Adrenal gland (tissue), 12 donors: Measurements from ENCODE around the gene TAAR1. TPM values are rescaled to one million over a fixed set of nuclear protein-coding genes. Genes with fewer than 3 reads are reported as not detected.
"Not testable (repeated sequence)": the region's sequence is repeated elsewhere in the genome, so short reads cannot be mapped to it uniquely, and the experiment has no call there.

Experiments
- DNase-seq, 7 donors: peaks; one replicate each; pipeline ENCODE4 v3.0.0-alpha.2; 2019 to 2020
- H3K27ac ChIP-seq, 5 donors: fragments of 200-600 bp; sonication (generic) in 4 of 5; 1 replicate in 3 of 5; 2 replicates in 2 of 5; pipeline versions ENCODE4 v1.5.1 to v1.8.0; 2016 to 2020; ENCODE audit warnings: mild to moderate bottlenecking in 1 of 5
- H3K27me3 ChIP-seq: fragments of 200-600 bp; 2 replicates; pipeline ENCODE4 v1.8.0; 2021
- H3K36me3 ChIP-seq, 2 donors: fragments of 200-600 bp; replicated peaks in 1 of 2; 1 replicate in 1 of 2; 2 replicates in 1 of 2; pipeline versions ENCODE4 v1.5.1 to v1.8.0; 2018 to 2022
- H3K4me1 ChIP-seq, 2 donors: fragments of 200-600 bp; replicated peaks in 1 of 2; 1 replicate in 1 of 2; 2 replicates in 1 of 2; pipeline versions ENCODE4 v1.5.1 to v1.8.0; 2018 to 2021
- H3K4me3 ChIP-seq, 4 donors: fragments of 200-600 bp; sonication (generic) in 3 of 4; one replicate each; pipeline ENCODE4 v1.5.1; 2016 to 2018
- H3K9me3 ChIP-seq, 3 donors: fragments of 200-600 bp; sonication (generic) in 1 of 3; replicated peaks in 1 of 3; 1 replicate in 2 of 3; 2 replicates in 1 of 3; pipeline versions ENCODE4 v1.5.1 to v1.8.0; 2016 to 2021
- POLR2A ChIP-seq, 2 donors: fragments of 450-650 bp; IDR thresholded peaks; one replicate each; pipeline ENCODE4 v1.6.1; 2017; ENCODE audit warnings: antibody characterized with exemption in 2 of 2, mild to moderate bottlenecking in 2 of 2, moderate library complexity in 1 of 2
- WGBS, 4 donors: extraction: QIAGEN DNeasy Blood & Tissue Kit in 2 of 4; methylation state at CpG; one replicate each; pipeline versions ENCODE4 v1.1.5 to v1.1.7; 2013 to 2017; 5-methylcytosine and 5-hydroxymethylcytosine counted together
- intact Hi-C, 2 donors: fragments of 100-400 bp; cut with DNase I; formaldehyde crosslinking; loops; one replicate each; pipeline versions ENCODE4 v1.14.1 to v1.15.0; 2022 to 2023
- polyA plus RNA-seq, 3 donors: library from polyadenylated mRNA; stranded (reverse); fragments of 200-250 nt in 2 of 3; fragments of 350-450 nt in 1 of 3; fragmentation: Illumina TruSeq in 1 of 3; extraction: RNeasy Lipid Tissue Mini Kit (QIAGEN cat#74804) in 1 of 3; gene quantifications; one replicate each; pipeline ENCODE4 v1.2.3, GENCODE V29; 2013 to 2014
- total RNA-seq, 9 donors: library from RNA; depleted of rRNA in 4 of 9; stranded (reverse); fragments of >200 nt in 4 of 9; fragments of 120-200 nt in 1 of 9; fragmentation: NEBNext Ultra II Directional in 1 of 9; extraction: Animal tissue kit (Norgen Biotek cat#: 25700) in 1 of 9; gene quantifications; one replicate each; pipeline versions ENCODE4 v1.1.0 to v1.2.4, GENCODE V29; 2013 to 2023
- TF ChIP-seq, protein P1 (sequence below), 6 experiments: fragments of 450-650 bp in 4 of 6; fragments of 200-600 bp in 2 of 6; sonication (generic) in 1 of 6; IDR thresholded peaks; 1 replicate in 5 of 6; 2 replicates in 1 of 6; pipeline versions ENCODE4 v1.5.1 to v1.8.0; 2016 to 2021; ENCODE audit warnings: antibody characterized with exemption in 6 of 6, mild to moderate bottlenecking in 2 of 6, moderate library complexity in 1 of 6
- donor health status: healthy with polysubstance abuse.
- donor health status: Bipolar disorder and iron deficiency.
- donor health status: DM: yes; HTN: yes; CAD: no.
- donor health status: DM: no; HTN: no; CAD: no.
- donor health status: DM: no; HTN: no; CAD: no.
- donor health status: DM: yes; HTN: yes; CAD: no.

The TAAR1 gene
- total and polyA plus RNA-seq, 12 donors, result not detected

- no peaks in the 10 kb centered on the region for H3K36me3 ChIP-seq
- DNase-seq, result no peak
- no peak overlapping the region for H3K4me3 ChIP-seq
- no peaks in the 10 kb centered on the region for H3K9me3 ChIP-seq
- no peaks in the 10 kb centered on the region for H3K27me3 ChIP-seq
- H3K27ac ChIP-seq, result no peak overlapping the region
- WGBS, 4 donors, result 64 to 76% (median 71%) methylated on average over 1 of the region's 1 CpG
- H3K4me1 ChIP-seq, result no peaks in the 10 kb centered on the region
- TF ChIP-seq, protein P1, sequence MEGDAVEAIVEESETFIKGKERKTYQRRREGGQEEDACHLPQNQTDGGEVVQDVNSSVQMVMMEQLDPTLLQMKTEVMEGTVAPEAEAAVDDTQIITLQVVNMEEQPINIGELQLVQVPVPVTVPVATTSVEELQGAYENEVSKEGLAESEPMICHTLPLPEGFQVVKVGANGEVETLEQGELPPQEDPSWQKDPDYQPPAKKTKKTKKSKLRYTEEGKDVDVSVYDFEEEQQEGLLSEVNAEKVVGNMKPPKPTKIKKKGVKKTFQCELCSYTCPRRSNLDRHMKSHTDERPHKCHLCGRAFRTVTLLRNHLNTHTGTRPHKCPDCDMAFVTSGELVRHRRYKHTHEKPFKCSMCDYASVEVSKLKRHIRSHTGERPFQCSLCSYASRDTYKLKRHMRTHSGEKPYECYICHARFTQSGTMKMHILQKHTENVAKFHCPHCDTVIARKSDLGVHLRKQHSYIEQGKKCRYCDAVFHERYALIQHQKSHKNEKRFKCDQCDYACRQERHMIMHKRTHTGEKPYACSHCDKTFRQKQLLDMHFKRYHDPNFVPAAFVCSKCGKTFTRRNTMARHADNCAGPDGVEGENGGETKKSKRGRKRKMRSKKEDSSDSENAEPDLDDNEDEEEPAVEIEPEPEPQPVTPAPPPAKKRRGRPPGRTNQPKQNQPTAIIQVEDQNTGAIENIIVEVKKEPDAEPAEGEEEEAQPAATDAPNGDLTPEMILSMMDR (IDR thresholded peaks at IDR 0.05), result no peak
- TF ChIP-seq POLR2A (IDR thresholded peaks at IDR 0.05), result no peak
- intact Hi-C loops, result no loop called here
Observed at GRCh38 chr6:132650429-132650828, 8.6 kb downstream of the TAAR1 start.

GRCh38 chr6:132648828-132649227, 10.2 kb downstream of the TAAR1 start:
- WGBS, 4 donors, result 43 to 68% (median 57%) methylated on average over 2 of the region's 2 CpGs

DNA sequence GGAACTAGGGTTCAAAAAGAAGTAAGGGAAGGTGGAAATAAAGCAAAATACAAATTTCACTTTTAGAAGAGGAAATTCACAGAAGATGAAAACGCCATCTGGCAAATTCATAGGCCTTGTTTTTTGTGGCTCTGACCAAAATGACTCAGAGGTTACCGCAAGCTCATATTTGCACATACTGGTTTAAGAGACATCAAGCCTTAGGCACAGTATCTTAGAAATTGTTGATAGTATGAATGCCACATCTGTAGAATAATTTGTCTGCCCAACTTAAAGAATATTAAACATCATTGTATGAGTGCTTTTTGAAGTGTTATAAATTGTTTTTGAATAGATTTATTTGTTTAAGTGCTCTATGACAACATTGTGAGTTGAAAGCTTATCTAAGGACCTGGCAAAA, 10.6 kb downstream of the TAAR1 start:
- H3K27ac ChIP-seq, result no peak overlapping the region
- no peak overlapping the region for H3K4me3 ChIP-seq
- DNase-seq, result no peak
- no peaks in the 10 kb centered on the region for H3K36me3 ChIP-seq
- no peaks in the 10 kb centered on the region for H3K9me3 ChIP-seq
- H3K4me1 ChIP-seq, result no peaks in the 10 kb centered on the region
- TF ChIP-seq, protein P1 (IDR thresholded peaks at IDR 0.05), result no peak
- TF ChIP-seq POLR2A (IDR thresholded peaks at IDR 0.05), result no peak
- no peaks in the 10 kb centered on the region for H3K27me3 ChIP-seq
- intact Hi-C loops, result no loop called here
- 58 to 66% (median 64%) methylated on average over 2 of the region's 2 CpGs for WGBS, 4 donors

More at GRCh38 chr6:132648828-132649227, 10.2 kb downstream of the TAAR1 start:
- Histone ChIP-seq H3K27ac (no peak overlapping the region), H3K9me3 (no peaks in the 10 kb centered on the region), H3K27me3 (no peaks in the 10 kb centered on the region), H3K4me1 (no peaks in the 10 kb centered on the region), H3K4me3 (no peak overlapping the region), H3K36me3 (no peaks in the 10 kb centered on the region)
- TF ChIP-seq, protein P1 (IDR thresholded peaks at IDR 0.05), result no peak
- TF ChIP-seq POLR2A (IDR thresholded peaks at IDR 0.05), result no peak
- DNase-seq, result no peak
- intact Hi-C loops, result no loop called here

- H3K36me3 ChIP-seq, result no peaks in the 10 kb centered on the region
- no peak for DNase-seq
- intact Hi-C loops, result no loop called here
- 71 to 82% (median 78%) methylated on average over 3 of the region's 3 CpGs for WGBS, 4 donors
- H3K27ac ChIP-seq, result no peak overlapping the region
- no peak overlapping the region for H3K4me3 ChIP-seq
- no peaks in the 10 kb centered on the region for H3K4me1 ChIP-seq
- TF ChIP-seq, protein P1 (IDR thresholded peaks at IDR 0.05), result no peak
- no peak for TF ChIP-seq POLR2A (IDR thresholded peaks at IDR 0.05)
- no peaks in the 10 kb centered on the region for H3K9me3 ChIP-seq
- H3K27me3 ChIP-seq, result no peaks in the 10 kb centered on the region
Observed at GRCh38 chr6:132643547-132643946, 15.4 kb downstream of the TAAR1 start.

DNA sequence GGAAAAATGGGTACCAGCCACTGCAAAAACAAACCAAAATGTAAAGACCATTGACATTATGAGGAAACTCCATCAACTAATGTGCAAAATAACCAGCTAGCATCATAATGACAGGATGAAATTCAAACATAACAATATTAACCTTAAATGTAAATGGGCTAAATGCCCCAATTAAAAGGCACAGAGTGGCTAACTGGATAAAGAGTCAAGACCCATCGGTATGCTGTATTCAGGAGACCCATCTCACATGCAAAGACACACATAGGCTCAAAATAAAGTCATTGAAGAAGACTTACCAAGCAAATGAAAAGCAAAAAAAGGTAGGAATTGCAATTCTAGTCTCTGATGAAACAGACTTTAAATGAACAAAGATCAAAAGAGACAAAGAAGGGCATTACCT, 21.8 kb downstream of the TAAR1 start:
- DNase-seq, H3K36me3 ChIP-seq, H3K4me1 ChIP-seq, H3K27me3 ChIP-seq, H3K9me3 ChIP-seq, intact Hi-C loops, H3K4me3 ChIP-seq, H3K27ac ChIP-seq: not testable (repeated sequence)
- WGBS, 4 donors, result 74 to 100% (median 90%) methylated on average over 1 of the region's 1 CpG

DNA sequence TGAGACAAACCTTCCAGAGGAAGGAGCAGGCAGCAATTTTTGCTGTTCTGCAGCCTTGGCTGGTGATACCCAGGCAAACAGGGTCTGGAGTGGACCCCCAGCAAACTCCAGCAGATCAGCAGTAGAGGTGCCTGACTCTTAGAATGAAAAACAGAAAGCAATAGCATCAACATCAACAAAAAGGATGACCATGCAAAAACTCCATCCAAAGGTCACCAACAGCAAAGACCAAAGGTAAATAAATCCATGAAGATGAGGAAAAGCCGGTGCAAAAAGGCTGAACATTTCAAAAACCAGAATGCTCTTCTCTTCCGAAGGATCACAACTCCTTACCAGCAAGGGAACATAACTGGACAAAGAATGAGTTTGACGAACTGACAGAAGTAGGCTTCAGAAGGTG, 23.1 kb downstream of the TAAR1 start:
- H3K36me3 ChIP-seq, DNase-seq, intact Hi-C loops, H3K27ac ChIP-seq, H3K9me3 ChIP-seq, H3K4me3 ChIP-seq, H3K27me3 ChIP-seq, H3K4me1 ChIP-seq: not testable (repeated sequence)
- WGBS, 4 donors, result 69 to 85% (median 81%) methylated on average over 3 of the region's 3 CpGs

GRCh38 chr6:132635288-132635687, 23.7 kb downstream of the TAAR1 start:
- DNase-seq, H3K4me3 ChIP-seq, H3K4me1 ChIP-seq, intact Hi-C loops, H3K27me3 ChIP-seq, H3K27ac ChIP-seq, H3K36me3 ChIP-seq, H3K9me3 ChIP-seq: not testable (repeated sequence)
- 43 to 80% (median 50%) methylated on average over 1 to 3 of the region's 3 CpGs for WGBS, 4 donors
